NK-92 (cell line): ENCODE measurements around the gene SBNO1.
"Not testable (repeated sequence)": the region's sequence is repeated elsewhere in the genome, so short reads cannot be mapped to it uniquely, and the experiment has no call there.

Experiments
- DNase-seq: peaks from one replicate; lab custom pipeline; 2025; ENCODE audit not compliant: unreplicated experiment; lab: John Stamatoyannopoulos, UW

Gene SBNO1

GRCh38 chr12:123271001-123271668 is 93.5 kb downstream of the SBNO1 start:
- no peak for DNase-seq

GRCh38 chr12:123270214-123271000 is 94.2 kb downstream of the SBNO1 start:
- DNase-seq: no peak

DNA sequence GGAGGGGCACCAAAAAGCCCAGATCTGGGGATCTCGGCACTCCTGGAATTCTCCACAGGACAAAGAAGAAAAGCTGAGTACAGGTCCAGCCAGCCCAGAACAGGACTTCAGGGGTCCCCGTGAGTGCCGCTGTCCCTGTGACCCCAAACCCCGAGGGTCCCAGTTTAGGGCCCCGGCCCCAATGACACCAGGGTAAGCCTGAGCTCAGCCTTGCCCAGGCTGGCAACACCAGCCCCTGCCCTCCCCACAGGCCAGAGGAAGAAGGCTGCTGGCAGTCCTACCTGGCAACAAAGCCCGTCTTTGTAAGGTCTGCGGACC is 94.8 kb downstream of the SBNO1 start:
- no peak for DNase-seq

GRCh38 chr12:123269395-123269892 is 95.2 kb downstream of the SBNO1 start:
- no peak for DNase-seq

GRCh38 chr12:123268850-123269249 is 95.8 kb downstream of the SBNO1 start:
- no peak for DNase-seq

DNA sequence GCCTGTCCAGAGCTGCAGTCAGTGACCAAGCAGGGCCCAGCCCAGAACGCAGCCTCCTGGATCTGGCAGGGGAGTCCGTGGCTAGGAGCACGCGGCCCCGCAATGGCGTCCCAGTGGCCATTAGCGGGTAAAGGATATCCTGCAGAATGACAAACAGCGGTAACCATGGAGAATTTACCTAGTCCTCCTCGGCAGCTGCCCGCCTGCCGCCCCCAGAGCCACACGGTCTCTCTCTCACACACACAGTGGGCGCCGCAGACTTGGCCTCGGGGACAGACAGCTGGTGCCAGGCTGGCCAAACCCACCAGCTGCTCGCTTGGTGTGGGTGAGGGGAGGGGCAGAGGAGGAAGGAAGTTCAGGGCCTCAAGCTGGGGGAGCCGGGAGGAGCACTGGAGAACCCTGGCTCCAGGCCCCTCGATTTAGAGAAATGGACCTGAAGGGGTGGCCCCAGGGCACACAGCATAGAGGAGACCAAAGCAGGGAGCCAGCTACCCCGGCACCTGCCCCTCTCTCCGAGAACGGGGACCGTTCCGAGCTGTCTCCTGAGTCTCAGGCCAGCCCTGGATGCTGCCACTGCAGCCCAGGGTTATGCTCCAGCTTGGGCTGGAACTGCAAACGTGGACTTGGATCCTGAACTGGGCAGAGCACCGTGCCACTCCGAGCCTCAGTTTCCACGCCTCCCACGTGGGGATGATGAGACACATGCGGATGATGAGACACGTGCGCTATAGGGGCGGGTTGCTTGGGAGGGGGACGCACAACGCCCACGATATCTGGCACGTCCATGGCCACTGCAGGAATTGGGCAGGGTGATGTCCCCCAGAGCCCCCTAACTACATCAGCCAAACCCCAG is 96.4 kb downstream of the SBNO1 start:
- no peak for DNase-seq

GRCh38 chr12:123267335-123267920 is 97.2 kb downstream of the SBNO1 start:
- DNase-seq: no peak

GRCh38 chr12:123266679-123267277 is 97.9 kb downstream of the SBNO1 start:
- no peak for DNase-seq

DNA sequence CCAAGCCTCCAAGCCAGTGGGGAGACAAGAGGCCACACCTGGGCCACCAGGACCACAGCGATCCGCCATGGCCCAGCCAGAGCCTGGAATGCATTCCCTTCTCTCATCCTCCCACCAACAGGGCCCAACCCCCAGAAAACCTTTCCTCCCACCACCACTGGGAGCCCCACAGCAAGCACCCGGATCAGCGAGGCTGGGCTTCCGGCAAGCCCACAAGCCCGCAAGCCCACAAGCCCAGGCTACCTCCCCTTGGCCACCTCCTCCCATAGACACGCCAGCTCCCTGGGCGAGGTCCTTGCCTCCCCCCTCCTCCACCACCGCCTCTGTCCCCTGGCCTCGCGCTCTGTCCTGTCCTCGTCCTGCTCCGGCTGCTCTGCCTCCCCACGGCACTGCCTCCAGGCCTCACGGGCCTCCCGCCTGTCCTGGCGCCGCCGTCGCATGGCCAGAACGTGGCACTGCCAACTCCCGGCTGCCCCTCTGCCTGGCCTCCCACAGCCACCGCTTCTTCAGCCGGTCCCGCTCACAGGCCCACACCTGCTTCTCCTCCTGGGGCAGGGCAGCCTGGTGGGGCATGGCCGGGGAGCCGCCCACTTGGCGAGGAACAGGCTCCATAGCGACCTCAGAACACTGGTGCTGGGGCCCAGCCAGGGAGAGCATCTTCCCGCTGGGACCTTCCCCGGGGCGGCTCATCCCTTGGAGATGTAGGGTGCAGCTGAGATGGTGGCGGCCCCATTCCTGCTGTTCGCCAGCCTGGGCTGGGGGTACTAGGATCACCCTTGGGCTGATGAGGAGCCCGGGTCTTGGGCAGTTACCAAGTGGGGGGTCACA is 98.6 kb downstream of the SBNO1 start:
- DNase-seq: no peak

DNA sequence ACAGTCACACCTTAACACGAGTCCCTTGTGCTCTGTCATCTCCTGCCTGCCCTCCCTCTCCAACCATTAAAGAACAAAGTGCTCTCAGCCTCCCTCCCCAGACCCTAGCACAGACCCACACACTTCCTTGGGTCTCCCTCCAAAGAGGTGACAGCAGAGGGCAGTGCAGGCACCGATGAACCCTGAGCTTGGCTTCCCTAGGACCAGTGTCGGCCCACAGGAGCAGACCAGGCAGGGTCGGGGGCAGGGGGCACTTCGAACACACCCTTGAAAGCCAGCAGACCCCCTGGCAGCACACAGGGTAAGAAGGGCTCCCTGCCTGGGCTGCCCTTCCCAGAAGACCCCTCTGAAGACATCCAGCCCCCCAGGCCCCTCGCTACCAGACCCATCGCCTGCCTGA is 100.0 kb downstream of the SBNO1 start:
- no peak for DNase-seq

DNA sequence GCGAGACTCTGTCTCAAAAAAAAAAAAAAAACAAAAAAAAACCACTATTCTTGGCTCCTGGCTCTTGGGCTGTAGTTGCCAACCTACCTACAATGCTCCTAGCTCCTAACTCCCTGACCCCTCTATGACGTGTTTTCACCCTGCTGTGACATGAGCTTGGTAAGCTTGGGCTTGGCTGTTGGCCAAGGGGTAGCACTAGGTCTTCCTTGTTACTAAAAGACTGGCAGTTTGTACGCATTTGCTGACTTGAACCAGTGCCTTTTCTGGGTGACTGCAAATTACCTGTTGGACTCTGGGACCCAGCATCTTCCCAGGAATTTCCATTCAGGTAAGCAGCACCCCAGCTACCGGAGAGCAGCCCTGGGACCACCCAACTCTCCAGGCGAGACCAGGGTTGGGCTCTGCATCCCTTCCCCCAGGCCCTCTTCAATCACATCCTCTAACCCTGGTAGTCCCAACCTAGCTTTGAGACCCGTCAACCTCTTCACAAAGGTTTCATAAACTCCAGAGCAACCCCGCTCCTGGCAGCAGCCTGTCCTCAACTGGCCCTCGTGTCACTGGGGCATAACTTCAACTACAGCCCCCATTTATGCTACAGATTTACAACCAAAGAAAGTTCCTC is 101.3 kb downstream of the SBNO1 start:
- DNase-seq: no peak

- DNase-seq: no peak
Observed at GRCh38 chr12:123261196-123261595, 103.5 kb downstream of the SBNO1 start.

DNA sequence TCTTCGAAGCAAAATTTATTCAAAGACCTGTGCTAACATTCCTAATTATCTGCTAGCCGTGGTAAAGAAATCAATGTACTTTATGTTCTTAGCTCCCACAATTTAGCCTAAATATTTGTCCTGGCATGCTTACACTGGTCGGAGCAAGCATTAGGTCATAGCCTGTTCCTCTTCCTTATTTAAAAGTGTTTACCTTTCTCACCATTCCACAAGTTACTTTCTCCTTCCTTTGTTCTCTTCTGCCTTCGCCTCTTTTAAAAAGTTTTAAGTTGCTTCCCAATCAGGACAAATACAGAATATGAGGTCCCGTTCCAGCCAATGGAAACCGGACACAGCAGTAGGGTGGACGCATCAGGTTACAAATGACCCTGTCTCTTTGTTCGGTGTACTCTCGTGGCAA is 104.6 kb downstream of the SBNO1 start:
- no peak for DNase-seq

DNA sequence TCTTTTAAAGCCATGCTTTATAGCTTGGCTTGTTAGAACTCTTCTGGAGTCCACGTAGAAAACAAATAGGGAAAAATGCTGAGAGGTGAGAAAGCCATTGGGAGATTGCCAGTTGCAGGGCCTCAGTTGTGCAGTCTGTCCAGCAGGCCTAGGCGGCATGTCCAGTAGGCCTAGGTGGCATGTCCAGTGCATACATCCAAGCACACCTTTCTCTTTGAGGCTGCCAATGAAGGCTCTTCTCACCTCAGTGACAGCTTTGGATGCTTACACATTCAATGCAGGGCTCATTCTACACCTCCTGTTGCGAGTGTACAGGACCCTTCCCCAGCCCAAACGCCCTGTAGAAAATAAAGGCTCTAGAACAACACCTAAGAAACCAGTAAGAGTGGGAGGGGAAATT is 106.1 kb downstream of the SBNO1 start:
- DNase-seq: no peak

- DNase-seq: no peak
Observed at GRCh38 chr12:123254853-123255446, 109.7 kb downstream of the SBNO1 start.

DNA sequence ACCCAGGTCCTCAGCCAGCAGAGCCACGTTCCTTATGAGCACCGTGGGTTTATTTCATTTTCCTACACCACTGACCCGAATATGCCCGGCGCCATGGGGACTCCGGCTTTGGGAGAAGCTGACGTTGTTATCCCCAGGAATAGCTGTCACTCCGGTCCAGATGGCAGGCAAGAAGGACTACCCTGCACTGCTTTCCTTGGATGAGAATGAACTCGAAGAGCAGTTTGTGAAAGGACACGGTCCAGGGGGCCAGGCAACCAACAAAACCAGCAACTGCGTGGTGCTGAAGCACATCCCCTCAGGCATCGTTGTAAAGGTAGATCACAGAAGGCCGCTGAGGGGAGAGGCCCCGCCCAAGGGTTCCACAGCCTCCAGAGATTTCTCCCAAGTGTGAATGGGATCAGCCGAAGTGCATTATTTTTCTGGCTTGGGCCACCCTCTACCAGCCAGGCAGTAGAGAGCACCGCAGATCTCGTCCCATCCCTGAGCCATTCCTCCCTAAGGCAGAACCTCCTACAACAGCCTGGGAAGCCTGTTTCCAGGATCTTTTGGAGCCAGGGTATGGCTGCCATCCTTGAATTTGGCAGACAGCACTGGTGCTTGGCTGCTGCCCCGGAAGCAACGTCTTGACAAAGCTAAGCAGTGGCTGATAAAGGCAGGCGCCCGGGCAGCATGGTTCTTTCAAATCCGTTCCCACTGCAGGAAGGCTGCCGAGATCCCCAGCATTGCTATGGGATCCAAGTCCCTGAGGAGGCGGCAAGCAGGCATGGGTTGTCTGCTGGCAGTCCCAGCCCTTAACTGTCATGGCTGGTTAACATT is 110.8 kb downstream of the SBNO1 start:
- DNase-seq: no peak

DNA sequence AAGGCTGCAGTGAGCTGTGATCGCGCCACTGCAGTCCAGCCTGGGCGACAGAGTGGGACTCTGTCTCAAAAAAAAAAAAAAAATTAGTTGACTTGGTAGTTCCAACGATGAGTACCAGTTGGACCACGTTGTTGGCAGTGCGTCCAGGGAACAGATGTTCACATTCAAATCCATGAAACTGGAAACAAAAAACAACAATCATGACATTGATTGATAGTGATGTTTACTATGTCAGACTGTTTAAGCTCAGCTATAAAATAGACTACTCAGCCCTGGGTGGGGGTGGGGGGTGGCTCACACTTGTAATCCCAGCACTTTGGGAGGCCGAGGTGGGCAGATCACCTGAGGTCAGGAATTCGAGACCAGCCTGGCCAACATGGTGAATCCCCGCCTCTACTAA is 112.3 kb downstream of the SBNO1 start:
- DNase-seq: not testable (repeated sequence)

GRCh38 chr12:123251403-123252076 is 113.1 kb downstream of the SBNO1 start:
- no peak for DNase-seq
